Measurements from ENCODE around the gene KCNG4.
"Not testable (repeated sequence)": the region's sequence is repeated elsewhere in the genome, so short reads cannot be mapped to it uniquely, and the experiment has no call there.

The KCNG4 gene

DNA sequence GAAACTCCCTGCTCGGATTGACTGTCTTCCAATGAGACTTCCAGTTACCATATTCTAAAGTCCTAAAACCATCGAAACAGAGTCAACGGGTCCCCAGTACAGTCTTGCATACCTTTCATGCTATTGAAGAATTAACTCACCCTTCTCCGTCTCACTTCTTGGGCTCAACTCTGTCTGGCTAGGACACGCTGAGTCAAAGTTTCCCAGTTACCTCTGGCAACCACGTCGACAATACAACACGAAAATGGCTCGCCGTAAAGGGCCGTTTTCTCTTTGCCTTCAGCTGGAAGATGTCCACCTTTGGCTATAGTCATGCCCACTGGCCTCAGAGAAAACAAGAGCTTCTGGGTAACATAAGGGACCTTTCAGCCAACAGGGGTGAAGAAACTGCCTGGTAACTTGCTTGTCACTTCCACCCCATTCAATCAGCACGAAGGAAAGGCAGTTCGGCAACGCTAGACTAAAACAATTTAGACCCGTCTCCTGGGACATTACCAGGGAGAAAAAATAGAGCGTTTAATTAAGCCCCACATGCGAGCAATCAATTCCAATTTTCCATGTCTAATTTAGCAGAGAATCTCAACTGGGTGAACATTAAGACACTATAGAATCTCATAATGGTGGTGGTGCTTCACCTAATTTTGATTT is 21.5 kb downstream of the KCNG4 start:
- no peak for TF ChIP-seq POLR2A (IDR thresholded peaks at IDR 0.05; ENCODE audit: low read depth, low read length)
- DNase-seq (ENCODE audit: insufficient read length, low spot score) = no peak
- FAIRE-seq = no peak

DNA sequence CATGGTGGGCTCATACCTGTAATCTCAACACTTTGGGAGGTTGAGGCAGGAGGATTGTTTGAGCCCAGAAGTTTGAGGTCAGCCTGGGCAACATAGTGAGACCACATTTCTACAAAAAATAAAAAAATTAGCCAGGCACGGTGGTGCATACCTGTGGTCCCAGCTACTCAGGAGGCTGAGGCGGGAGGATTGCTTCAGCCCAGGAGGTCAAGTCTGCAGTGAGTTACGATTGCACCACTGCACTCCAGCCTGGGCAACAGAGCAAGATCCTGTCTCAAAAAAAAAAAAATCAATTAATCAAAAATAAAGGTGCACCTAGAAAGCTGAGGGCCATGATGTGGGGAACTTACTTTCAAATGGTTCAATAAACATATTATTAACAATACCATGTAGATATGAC is 23.7 kb downstream of the KCNG4 start:
- not testable (repeated sequence) for FAIRE-seq; DNase-seq (ENCODE audit: insufficient read length, low spot score)

DNA sequence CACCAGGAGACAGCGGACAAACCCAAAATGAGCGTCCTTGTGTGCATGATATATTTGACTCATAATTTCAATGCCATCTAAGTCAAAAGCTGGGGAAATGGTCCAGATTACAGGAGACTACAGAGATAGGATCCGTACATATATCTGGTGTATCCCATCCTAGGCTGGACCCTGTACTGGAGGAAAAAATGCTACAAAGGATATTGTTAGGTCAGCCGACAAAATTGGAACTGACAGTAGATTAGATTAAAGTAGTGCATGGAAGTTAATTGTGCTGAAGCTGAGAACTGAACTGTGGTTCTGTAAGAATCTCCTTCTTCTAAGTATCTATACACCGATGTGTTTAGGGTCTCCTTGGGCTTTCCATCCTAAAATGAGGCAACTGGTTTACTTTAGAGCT is 24.3 kb downstream of the KCNG4 start:
- no peak for TF ChIP-seq POLR2A (IDR thresholded peaks at IDR 0.05; ENCODE audit: low read depth, low read length)
- FAIRE-seq = no peak

DNA sequence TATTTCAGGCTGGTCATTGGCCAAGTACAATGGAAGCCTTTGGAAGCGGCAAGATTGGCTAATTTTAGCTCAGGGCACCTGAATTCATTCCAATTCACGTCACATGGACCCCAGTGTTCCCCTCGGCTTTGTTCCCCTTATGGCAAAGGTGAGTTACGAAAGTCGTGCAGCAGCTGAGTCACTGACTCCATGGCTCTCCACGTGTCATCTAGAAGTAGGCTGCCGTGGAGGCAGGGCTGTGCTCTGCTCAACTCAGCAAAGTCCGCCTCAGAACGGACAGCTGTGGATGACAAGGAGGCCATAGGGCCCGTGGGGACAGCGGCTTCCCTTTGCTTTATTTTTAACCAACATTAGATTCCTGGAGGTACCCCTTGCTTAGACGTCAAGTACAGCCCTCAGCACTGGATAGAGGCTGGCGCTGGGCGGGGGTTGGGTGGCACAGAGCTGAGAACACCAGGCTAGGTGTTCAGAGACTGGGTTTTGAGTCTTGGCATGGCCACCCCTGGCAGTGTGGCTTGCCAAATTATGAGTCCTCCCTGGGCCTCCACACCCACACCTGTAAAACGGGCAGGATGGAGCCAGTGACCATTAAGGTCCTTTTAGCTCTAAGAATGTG is 25.3 kb downstream of the KCNG4 start:
- no peak for TF ChIP-seq POLR2A (IDR thresholded peaks at IDR 0.05; ENCODE audit: low read depth, low read length)
- DNase-seq (ENCODE audit: insufficient read length, low spot score) = no peak
- no peak for FAIRE-seq

More for the DNA sequence above, 24.3 kb downstream of the KCNG4 start:
- DNase-seq (ENCODE audit: insufficient read length, low spot score) = no peak

DNA sequence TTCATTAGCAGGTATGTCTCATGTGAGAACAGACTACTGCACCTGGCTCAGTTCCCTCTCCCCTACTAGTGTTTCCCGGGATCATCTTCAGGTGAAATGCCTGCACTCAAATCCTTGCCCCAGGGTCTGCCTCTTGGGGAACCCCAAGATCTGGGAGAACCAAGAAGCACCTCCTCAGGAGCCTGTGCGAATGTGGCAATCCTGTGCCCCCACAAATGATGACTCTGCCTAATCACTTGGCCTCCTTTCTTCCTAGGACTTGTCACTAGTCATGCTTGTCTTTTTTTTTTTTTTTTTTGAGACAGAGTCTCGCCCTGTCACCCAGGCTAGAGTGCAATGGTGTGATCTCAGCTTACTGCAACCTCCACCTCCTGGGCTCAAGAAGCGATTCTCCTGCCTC is 27.2 kb downstream of the KCNG4 start:
- no peak for TF ChIP-seq POLR2A (IDR thresholded peaks at IDR 0.05; ENCODE audit: low read depth, low read length)
- no peak for FAIRE-seq
- no peak for DNase-seq (ENCODE audit: insufficient read length, low spot score)

DNA sequence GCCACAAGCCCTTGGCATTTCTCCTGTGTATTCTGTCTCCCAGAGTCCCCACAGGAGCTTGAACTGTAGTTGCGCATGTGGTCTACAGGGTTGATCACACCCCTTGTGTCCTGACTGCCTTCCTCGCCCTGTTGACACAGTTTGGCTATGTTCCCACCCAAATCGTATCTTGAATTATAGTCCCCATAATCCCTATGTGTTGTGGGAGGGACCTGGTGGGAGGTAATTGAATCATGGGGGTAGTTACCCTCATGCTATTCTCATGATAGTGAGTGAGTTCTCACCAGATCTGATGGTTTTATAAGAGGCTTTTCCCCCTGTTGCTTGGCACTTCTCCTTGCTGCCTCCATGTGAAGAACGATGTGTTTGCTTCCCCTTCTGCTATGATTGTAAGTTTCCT is 27.7 kb downstream of the KCNG4 start:
- FAIRE-seq = no peak

DNA sequence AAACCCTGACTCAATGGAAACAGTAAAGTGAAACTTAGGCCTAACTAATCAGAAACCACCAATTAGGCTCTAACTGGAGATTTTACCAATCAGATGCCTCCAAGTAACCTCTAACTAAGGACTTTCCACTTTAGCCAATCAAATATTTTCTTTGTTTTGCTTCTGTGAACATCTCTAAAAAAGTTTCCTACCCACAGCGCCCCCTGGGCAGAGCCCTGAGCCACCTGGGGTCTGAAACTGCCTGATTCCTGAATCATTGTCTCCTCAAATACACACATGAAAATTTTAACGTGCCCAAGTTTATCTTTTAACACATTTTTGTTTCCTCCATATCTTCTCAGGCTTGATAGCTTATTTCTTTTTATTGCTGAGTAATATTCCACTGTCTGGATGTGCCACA is 29.8 kb downstream of the KCNG4 start:
- FAIRE-seq (no peak), DNase-seq (ENCODE audit: insufficient read length, low spot score) (no peak)
- no peak for TF ChIP-seq POLR2A (IDR thresholded peaks at IDR 0.05; ENCODE audit: low read depth, low read length)

More for the DNA sequence above, 27.7 kb downstream of the KCNG4 start:
- DNase-seq (ENCODE audit: insufficient read length, low spot score) = no peak
- TF ChIP-seq POLR2A (IDR thresholded peaks at IDR 0.05; ENCODE audit: low read depth, low read length) = no peak

DNA sequence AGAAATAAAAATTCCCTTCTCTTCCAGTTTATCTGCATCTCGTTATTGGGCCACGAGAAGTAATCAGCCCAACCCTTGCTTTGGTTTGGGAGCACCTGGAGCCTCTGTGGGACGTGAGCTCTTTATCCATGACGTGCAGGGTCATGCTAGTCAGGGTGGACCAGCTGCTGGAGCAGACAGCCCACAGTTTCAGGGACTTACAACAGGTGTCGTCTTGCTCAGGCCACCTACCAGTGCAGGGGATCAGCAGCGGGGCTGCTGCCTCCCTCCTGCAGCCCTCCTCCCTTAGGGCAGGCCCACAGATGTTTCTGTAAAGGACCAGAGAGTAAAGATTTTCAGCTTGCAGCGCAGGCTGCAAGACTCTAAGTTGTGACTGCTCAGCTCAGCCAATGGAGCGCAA is 31.9 kb downstream of the KCNG4 start:
- no peak for TF ChIP-seq POLR2A (IDR thresholded peaks at IDR 0.05; ENCODE audit: low read depth, low read length)
- no peak for FAIRE-seq
- DNase-seq (ENCODE audit: insufficient read length, low spot score) = no peak

DNA sequence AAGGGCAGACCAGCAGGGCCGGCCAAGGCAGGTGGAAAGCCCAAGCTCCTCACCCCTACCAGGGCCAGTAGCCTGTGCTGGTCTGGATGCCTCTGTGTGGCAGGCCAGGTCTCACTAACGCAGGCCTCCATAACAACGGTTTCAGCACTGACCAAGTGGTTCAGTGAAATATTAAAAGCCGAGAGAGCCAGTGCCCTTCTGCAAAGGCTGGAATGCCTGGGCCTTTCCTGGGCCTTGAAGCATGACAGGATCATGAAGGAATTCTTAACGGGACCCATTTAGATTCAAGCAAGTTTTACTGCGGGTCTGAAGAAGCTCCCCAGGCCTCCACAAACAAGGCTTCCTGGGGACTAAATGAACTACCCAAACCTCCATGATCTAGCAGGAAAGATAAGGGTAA is 32.6 kb downstream of the KCNG4 start:
- no peak for DNase-seq (ENCODE audit: insufficient read length, low spot score)
- no peak for TF ChIP-seq POLR2A (IDR thresholded peaks at IDR 0.05; ENCODE audit: low read depth, low read length)
- FAIRE-seq = no peak

DNA sequence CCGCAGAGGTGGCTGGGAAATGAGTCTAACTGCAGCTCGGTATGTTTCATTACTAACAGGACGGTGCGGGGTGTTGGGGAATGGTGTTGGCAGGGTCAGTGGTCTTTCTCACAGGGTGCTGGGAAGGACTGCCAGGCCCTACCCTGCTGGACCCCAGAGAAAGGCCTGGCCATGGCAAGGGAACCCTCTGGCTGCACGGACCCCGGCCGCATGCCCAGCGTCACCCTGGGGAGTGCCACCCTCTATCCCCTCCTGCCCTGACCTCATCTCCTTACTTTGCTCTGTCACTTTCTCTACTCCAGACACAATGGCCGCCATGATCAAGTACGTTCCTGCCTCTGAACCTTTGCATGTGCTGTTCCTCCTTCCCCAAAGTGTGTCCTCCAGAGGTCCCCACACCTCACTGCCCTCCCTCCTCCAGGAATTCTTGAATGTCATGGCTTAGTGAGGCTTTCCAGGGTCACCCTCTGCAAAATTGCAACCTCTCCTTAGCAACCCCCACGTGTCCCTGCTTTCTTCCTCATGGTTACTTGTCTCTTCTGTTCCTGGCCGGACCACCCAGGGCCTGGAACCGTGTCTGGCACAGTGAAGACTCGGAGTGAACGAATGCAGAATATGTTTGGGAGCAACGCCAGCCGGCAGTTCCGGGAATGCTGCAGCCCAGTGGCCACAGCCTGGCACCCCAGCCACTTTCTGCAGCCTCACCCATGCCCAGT is 33.7 kb downstream of the KCNG4 start:
- no peak for TF ChIP-seq POLR2A (IDR thresholded peaks at IDR 0.05; ENCODE audit: low read depth, low read length)
- FAIRE-seq (no peak), DNase-seq (ENCODE audit: insufficient read length, low spot score) (no peak)

DNA sequence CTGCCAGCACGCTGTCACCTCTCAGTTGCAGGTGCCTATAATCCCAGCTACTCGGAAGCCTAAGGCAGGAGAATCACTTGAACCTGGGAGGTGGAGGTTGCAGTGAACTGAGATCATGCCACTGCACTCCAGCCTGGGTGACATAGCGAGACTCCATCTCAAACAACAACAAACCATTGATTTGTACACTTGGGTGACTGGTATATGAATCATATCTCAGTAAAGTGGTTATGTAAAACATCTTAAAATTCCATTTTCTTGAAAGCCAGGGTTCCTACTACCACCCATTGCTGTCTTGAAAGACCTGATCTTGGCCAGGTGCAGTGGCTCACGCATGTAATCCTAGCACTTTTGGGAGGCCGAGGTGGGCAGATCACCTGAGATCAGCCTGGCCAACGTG is 34.7 kb downstream of the KCNG4 start:
- not testable (repeated sequence) for DNase-seq (ENCODE audit: insufficient read length, low spot score); FAIRE-seq

DNA sequence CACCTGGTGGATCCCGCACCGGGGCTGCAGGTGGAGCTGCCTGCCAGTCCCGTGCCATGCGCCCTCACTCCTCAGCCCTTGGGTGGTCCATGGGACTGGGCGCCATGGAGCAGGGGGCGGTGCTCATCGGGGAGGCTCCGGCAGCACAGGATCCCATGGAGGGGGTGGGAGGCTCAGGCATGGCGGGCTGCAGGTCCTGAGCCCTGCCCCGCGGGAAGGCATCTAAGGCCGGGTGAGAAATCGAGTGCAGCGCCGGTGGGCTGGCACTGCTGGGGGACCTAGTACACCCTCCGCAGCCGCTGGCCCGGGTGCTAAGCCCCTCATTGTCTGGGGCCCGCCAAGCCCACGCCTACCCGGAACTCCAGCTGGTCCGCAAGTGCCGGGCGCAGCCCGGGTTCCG is 35.3 kb downstream of the KCNG4 start:
- not testable (repeated sequence) for FAIRE-seq

DNA sequence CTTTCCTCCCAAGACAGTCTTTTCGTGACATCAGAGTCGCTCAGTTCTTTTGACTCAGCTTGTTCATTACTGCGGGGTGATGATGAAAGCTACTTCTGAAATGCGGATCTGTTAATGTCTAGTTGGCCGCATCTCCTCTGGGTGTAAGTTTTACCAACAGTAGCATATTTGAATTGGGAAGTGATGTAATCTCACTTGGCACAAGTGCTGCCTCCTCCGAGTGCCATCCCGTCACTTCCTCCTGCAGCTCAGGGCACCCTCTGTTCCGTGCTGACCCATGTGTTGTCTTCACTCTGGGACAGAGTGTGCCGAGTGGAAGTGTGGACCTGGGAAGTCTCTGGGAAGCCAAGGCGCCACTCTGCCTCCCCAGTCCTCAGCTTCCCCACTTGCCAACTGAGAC is 40.0 kb downstream of the KCNG4 start:
- no peak for TF ChIP-seq POLR2A (IDR thresholded peaks at IDR 0.05; ENCODE audit: low read depth, low read length)
- FAIRE-seq = no peak
- DNase-seq (ENCODE audit: insufficient read length, low spot score) = no peak

More for the DNA sequence above, 35.3 kb downstream of the KCNG4 start:
- DNase-seq (ENCODE audit: insufficient read length, low spot score) = not testable (repeated sequence)

DNA sequence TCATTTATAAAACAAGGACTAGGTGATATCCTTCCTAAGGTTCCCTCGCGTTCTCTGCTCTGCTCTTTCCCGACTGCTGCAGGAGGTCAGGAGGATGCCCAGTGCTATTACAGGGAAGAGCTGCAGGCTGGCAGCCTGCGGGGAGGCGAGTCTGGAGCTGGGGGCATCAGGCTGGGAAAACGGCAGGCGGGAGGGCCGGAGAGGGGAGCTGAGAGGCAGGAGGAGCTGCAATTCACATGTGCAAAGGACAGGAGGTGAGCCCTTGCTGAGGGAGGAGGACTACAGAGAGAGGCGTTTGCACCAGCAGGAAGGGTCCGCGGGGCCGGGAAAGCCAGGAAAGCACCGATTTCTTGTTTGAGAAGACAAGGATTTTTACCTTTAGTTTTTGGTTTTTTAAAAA is 40.7 kb downstream of the KCNG4 start:
- FAIRE-seq = no peak
- DNase-seq (ENCODE audit: insufficient read length, low spot score) = no peak
- TF ChIP-seq POLR2A (IDR thresholded peaks at IDR 0.05; ENCODE audit: low read depth, low read length) = no peak

DNA sequence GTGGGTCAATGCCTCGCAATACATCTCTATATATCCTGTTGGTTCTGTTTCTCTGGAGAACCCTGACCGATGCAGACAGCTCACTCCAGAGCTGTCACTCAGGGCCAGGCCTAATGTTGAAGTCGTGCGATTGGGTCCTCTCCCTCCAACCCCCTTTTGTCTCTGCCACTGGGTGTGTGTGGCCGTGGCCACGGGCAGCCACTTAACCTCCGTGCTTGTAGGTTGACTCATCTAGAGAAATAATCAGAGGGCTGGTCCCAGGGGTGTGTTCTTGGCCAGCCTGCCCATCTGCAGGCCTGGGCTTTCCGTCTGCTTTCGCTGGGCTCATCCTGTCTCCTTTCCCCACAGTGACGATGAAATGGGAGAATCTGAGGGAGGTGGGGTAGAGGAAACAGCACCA is 41.4 kb downstream of the KCNG4 start:
- no peak for TF ChIP-seq POLR2A (IDR thresholded peaks at IDR 0.05; ENCODE audit: low read depth, low read length)
- DNase-seq (ENCODE audit: insufficient read length, low spot score) = no peak
- no peak for FAIRE-seq
